ENCODE measurements around the gene SNX32. TPM values are rescaled to one million over a fixed set of nuclear protein-coding genes. Genes with fewer than 3 reads are reported as not detected.

The SNX32 gene
- total and polyA plus RNA-seq, 9 of the 15 experiments (the other 6 are each of a cell fraction or from before 2014, with no cell fraction given): 0.03 TPM; not detected in 7

GRCh38 chr11:65856689-65857499, 23.1 kb downstream of the SNX32 start (continued):
- TF ChIP-seq NCOA2 (IDR thresholded peaks at IDR 0.05; ENCODE audit: partially characterized antibody in 2 of 2) (no peak), UBTF (IDR thresholded peaks at IDR 0.05; ENCODE audit: borderline replicate concordance in 1 of 2, low read depth in 2 of 2, low read length in 2 of 2) (no peak), NKRF (IDR thresholded peaks at IDR 0.05; ENCODE audit: borderline replicate concordance) (peak; percentile 98), CAMTA2 (CRISPR knock-in tag; conservative IDR thresholded peaks at IDR 0.05) (no peak), RNF219 (CRISPR knock-in tag; IDR thresholded peaks at IDR 0.05) (no peak), NFE2L1 (tag; IDR thresholded peaks at IDR 0.05; ENCODE audit: borderline replicate concordance, low read depth) (no peak), KDM2B (CRISPR knock-in tag; IDR thresholded peaks at IDR 0.05) (0 out of 2 replicates have a peak, but pooled peaks have one; percentile 1), SETDB1 (IDR thresholded peaks at IDR 0.05; ENCODE audit: low read length) (no peak), FOS (IDR thresholded peaks at IDR 0.05; ENCODE audit: extremely low read depth, insufficient read length) (no peak), FOXJ2 (tag; IDR thresholded peaks at IDR 0.05) (no peak), ZNF175 (CRISPR knock-in tag; IDR thresholded peaks at IDR 0.05; ENCODE audit: low read depth) (no peak), CREBBP (IDR thresholded peaks at IDR 0.05; ENCODE audit: low read depth, low read length) (no peak), RCOR1 (IDR thresholded peaks at IDR 0.05; ENCODE audit: borderline replicate concordance in 1 of 2, low read depth in 2 of 2, low read length in 2 of 2) (no peak), ZNF263 (CRISPR knock-in tag; IDR thresholded peaks at IDR 0.05; ENCODE audit: borderline replicate concordance) (no peak), TRIM24 (IDR thresholded peaks at IDR 0.05) (no peak), RB1 (IDR thresholded peaks at IDR 0.05; ENCODE audit: low read depth) (no peak), ZKSCAN8 (CRISPR knock-in tag; IDR thresholded peaks at IDR 0.05) (no peak), ZNF449 (CRISPR knock-in tag; IDR thresholded peaks at IDR 0.05) (no peak), JUNB (CRISPR knock-in tag; conservative IDR thresholded peaks at IDR 0.05) (no peak), ZNF3 (CRISPR knock-in tag; IDR thresholded peaks at IDR 0.05) (no peak), ZNF75A (CRISPR knock-in tag; IDR thresholded peaks at IDR 0.05) (no peak)
